Esophagus muscularis mucosa (tissue), 4 donors: ENCODE data around the gene LGALS14. TPM values are rescaled to one million over a fixed set of nuclear protein-coding genes. Genes with fewer than 3 reads are reported as not detected.

Experiments
- DNase-seq: peaks from one replicate; pipeline ENCODE4 v3.0.0-alpha.2; 2017; ENCODE audit errors: extremely low spot score
- H3K27ac ChIP-seq, 4 donors: fragments of 200-600 bp; sonication (generic); replicated peaks in 1 of 4; 1 replicate in 3 of 4; 2 replicates in 1 of 4; pipeline ENCODE4 v1.5.1; 2016 to 2019; ENCODE audit warnings: mild to moderate bottlenecking in 1 of 4
- H3K27me3 ChIP-seq, 4 donors: fragments of 200-600 bp; sonication (generic); one replicate each; pipeline versions ENCODE4 v1.5.1 to v1.6.0; 2016 to 2019
- H3K36me3 ChIP-seq, 4 donors: fragments of 200-600 bp; sonication (generic); one replicate each; pipeline ENCODE4 v1.5.1; 2016 to 2019
- H3K4me1 ChIP-seq, 4 donors: fragments of 200-600 bp; sonication (generic); one replicate each; pipeline ENCODE4 v1.5.1; 2016 to 2019
- H3K4me3 ChIP-seq, 4 donors: fragments of 200-600 bp; sonication (generic); 1 replicate in 2 of 4; 2 replicates in 2 of 4; pipeline ENCODE4 v1.5.1; 2016 to 2019; ENCODE audit warnings: mild to moderate bottlenecking in 4 of 4, moderate library complexity in 1 of 4
- H3K9me3 ChIP-seq, 4 donors: fragments of 200-600 bp; sonication (generic); 1 replicate in 3 of 4; 2 replicates in 1 of 4; pipeline ENCODE4 v1.5.1; 2016 to 2019
- CTCF ChIP-seq, 3 experiments: fragments of 200-600 bp in 2 of 3; fragments of 450-650 bp in 1 of 3; sonication (generic) in 2 of 3; IDR thresholded peaks; one replicate each; pipeline ENCODE4 v1.5.1; 2017 to 2019; ENCODE audit warnings: antibody characterized with exemption in 3 of 3, mild to moderate bottlenecking in 2 of 3, moderate library complexity in 1 of 3
- EP300 ChIP-seq: sonication (generic); formaldehyde crosslinking; IDR thresholded peaks from one replicate; pipeline ENCODE4 v1.6.1; 2017; ENCODE audit warnings: antibody characterized with exemption
- POLR2A ChIP-seq: fragments of 450-650 bp; IDR thresholded peaks from one replicate; pipeline ENCODE4 v1.6.1; 2017; ENCODE audit warnings: antibody characterized with exemption, moderate library complexity, mild to moderate bottlenecking, low read depth
- POLR2AphosphoS5 ChIP-seq, 2 donors: sonication (generic); formaldehyde crosslinking; IDR thresholded peaks; one replicate each; pipeline ENCODE4 v1.6.1; 2017; ENCODE audit warnings: antibody characterized with exemption in 2 of 2
- WGBS: methylation state at CpG from one replicate; pipeline ENCODE4 v1.1.5; 2018; 5-methylcytosine and 5-hydroxymethylcytosine counted together
- intact Hi-C: fragments of 100-400 bp; cut with DNase I; formaldehyde crosslinking; loops from one replicate; pipeline ENCODE4 v1.15.1; 2023
- total RNA-seq, 4 donors: library from RNA; depleted of rRNA; stranded (reverse); fragments of >200 nt; gene quantifications; one replicate each; pipeline versions ENCODE4 v1.1.0 to v1.2.1, GENCODE V29; 2016

LGALS14 gene
- total RNA-seq, 4 donors from 2014 or later: not detected

GRCh38 chr19:39737351-39737750 is 33.1 kb downstream of the LGALS14 start:
- 83% methylated on average over 3 of the region's 3 CpGs for WGBS

GRCh38 chr19:39737891-39738290 is 33.6 kb downstream of the LGALS14 start, which contains the start of gene CLC:
CLC (minus strand) TSS chr19:39738029; CDS start chr19:39737952, 77 bp downstream.
- DNase-seq: no peak
- Histone ChIP-seq H3K36me3 (no peaks in the 10 kb centered on the region), H3K4me1 (no peaks in the 10 kb centered on the region), H3K4me3 (no peak within 1 kb of the TSS), H3K9me3 (no peaks in the 10 kb centered on the region), H3K27ac (no peak within 1 kb of the TSS), H3K27me3 (peaks cover 0 to 14% (median 0%) of the 10 kb centered on the region in 4 donors)
- TF ChIP-seq POLR2AphosphoS5 (IDR thresholded peaks at IDR 0.05) (no peak), EP300 (no peak), CTCF (IDR thresholded peaks at IDR 0.05) (no peak), POLR2A (no peak)
- WGBS: 33% methylated on average over 3 of the region's 3 CpGs
- intact Hi-C loops: no loop called here

More at GRCh38 chr19:39737351-39737750, 33.1 kb downstream of the LGALS14 start:
- no peaks in the 10 kb centered on the region for H3K4me1 ChIP-seq
- intact Hi-C loops: no loop called here
- DNase-seq: no peak
- H3K36me3 ChIP-seq: no peaks in the 10 kb centered on the region
- no peak overlapping the region for H3K4me3 ChIP-seq
- no peaks in the 10 kb centered on the region for H3K9me3 ChIP-seq
- no peak overlapping the region for H3K27ac ChIP-seq
- TF ChIP-seq EP300 (no peak), CTCF (IDR thresholded peaks at IDR 0.05) (no peak), POLR2AphosphoS5 (IDR thresholded peaks at IDR 0.05) (no peak), POLR2A (no peak)
- H3K27me3 ChIP-seq: peaks cover 0 to 9% (median 0%) of the 10 kb centered on the region in 4 donors

DNA sequence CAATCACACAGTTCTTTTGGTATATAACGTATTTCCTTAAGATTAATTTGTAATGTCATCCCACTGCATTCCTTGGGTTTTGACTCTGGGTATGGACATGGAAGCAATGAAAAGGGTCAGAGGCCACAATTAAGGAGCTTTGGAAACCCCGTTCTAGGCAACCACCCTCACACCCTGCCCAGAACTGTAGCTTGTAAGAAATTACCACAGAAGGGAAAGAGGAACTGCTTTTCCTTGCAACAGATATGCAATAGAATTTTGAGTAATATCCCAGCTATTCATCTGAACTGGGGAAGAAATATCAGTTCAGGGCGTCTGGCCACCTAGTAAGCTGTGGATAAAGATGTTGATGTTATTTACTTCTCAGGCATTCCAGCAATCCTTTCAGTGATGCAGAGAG is 34.5 kb downstream of the LGALS14 start:
- 37% methylated on average over 3 of the region's 3 CpGs for WGBS
- TF ChIP-seq EP300 (no peak), POLR2AphosphoS5 (IDR thresholded peaks at IDR 0.05) (no peak), POLR2A (no peak), CTCF (IDR thresholded peaks at IDR 0.05) (no peak)

GRCh38 chr19:39740395-39740794 is 36.1 kb downstream of the LGALS14 start:
- no peaks in the 10 kb centered on the region for H3K4me1 ChIP-seq
- no peak overlapping the region for H3K27ac ChIP-seq
- no peaks in the 10 kb centered on the region for H3K9me3 ChIP-seq
- no peaks in the 10 kb centered on the region for H3K36me3 ChIP-seq
- intact Hi-C loops: no loop called here
- DNase-seq: no peak
- TF ChIP-seq EP300: no peak
- no peak for TF ChIP-seq POLR2A
- H3K27me3 ChIP-seq: peaks cover 0 to 15% (median 0%) of the 10 kb centered on the region in 4 donors
- no peak overlapping the region for H3K4me3 ChIP-seq
- 73% methylated on average over 1 of the region's 1 CpG for WGBS

More for the DNA sequence above, 34.5 kb downstream of the LGALS14 start:
- no peaks in the 10 kb centered on the region for H3K36me3 ChIP-seq
- peaks cover 0 to 15% (median 0%) of the 10 kb centered on the region in 4 donors for H3K27me3 ChIP-seq
- no peaks in the 10 kb centered on the region for H3K4me1 ChIP-seq
- no peaks in the 10 kb centered on the region for H3K9me3 ChIP-seq
- no peak overlapping the region for H3K4me3 ChIP-seq
- intact Hi-C loops: no loop called here
- no peak overlapping the region for H3K27ac ChIP-seq
- no peak for DNase-seq

- DNase-seq: no peak
- no peaks in the 10 kb centered on the region for H3K36me3 ChIP-seq
- peaks cover 0 to 13% (median 0%) of the 10 kb centered on the region in 4 donors for H3K27me3 ChIP-seq
- H3K9me3 ChIP-seq: no peaks in the 10 kb centered on the region
- WGBS: 63% methylated on average over 3 of the region's 3 CpGs
- no peaks in the 10 kb centered on the region for H3K4me1 ChIP-seq
- H3K27ac ChIP-seq: no peak overlapping the region
- intact Hi-C loops: no loop called here
- TF ChIP-seq CTCF (IDR thresholded peaks at IDR 0.05) (no peak), POLR2A (no peak), POLR2AphosphoS5 (IDR thresholded peaks at IDR 0.05) (no peak), EP300 (no peak)
- H3K4me3 ChIP-seq: no peak overlapping the region
Observed at GRCh38 chr19:39745643-39746042, 41.4 kb downstream of the LGALS14 start.
